ENCODE results near the gene AP1AR.
A peak's percentile ranks its signal among the peaks of the same experiment; 100 is the strongest.

AP1AR gene

DNA sequence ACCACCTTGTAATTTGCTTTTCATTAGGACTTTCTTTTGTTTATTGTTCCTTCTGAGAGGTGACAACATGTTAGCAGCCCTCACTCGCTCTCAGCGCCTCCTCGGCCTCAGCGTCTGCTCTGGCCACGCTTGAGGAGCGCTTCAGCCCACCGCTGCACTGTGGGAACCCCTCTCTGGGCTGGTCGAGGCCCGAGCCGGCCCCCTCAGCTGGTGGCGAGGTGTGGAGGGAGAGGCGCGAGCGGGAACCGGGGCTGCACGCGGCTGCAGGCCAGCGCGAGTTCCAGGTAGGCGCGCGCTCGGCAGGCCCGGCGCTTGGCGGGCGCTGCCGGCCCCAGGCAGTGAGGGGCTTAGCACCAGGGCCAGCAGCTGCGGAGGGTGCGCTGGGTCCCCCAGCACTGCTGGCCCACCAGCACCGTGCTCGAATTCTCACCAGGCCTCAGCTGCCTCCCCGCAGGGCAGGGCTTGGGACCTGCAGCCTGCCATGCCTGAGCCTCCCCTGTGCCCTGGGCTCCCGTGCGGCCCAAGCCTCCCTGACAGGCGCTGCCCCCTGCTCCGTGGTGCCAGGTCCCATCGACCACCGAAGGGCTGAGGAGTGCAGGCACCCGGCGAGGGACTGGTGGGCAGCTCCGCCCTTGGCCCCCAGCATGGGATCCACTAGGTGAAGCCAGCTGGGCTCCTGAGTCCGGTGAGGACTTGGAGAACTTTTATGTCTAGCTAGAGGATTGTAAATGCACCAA lies 9.2 kb upstream of the AP1AR start:
- no peak for DNase-seq (ENCODE audit: low read depth in 2 of 2, low spot score in 1 of 2)

DNA sequence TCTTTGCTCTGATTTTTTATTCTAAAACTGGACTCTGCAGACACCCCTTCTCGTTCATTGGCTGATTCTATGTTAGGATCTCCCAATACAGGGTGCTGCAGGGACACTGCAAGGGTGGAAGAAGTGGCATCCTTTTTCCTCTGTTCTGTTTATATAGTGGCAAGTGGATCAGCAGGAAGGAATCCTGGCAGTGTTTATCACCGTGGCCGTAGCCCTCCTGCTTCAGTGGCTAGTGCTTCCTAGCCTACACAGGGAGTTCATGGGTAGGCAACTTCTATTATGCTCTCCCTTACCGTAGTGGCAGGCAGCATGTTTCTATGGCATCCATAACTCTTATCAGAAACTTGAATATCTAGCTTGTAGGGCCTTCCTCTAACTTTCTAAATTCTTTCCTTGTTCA lies 6.4 kb upstream of the AP1AR start:
- DNase-seq (ENCODE audit: low read depth in 2 of 2, low spot score in 1 of 2): no peak

DNA sequence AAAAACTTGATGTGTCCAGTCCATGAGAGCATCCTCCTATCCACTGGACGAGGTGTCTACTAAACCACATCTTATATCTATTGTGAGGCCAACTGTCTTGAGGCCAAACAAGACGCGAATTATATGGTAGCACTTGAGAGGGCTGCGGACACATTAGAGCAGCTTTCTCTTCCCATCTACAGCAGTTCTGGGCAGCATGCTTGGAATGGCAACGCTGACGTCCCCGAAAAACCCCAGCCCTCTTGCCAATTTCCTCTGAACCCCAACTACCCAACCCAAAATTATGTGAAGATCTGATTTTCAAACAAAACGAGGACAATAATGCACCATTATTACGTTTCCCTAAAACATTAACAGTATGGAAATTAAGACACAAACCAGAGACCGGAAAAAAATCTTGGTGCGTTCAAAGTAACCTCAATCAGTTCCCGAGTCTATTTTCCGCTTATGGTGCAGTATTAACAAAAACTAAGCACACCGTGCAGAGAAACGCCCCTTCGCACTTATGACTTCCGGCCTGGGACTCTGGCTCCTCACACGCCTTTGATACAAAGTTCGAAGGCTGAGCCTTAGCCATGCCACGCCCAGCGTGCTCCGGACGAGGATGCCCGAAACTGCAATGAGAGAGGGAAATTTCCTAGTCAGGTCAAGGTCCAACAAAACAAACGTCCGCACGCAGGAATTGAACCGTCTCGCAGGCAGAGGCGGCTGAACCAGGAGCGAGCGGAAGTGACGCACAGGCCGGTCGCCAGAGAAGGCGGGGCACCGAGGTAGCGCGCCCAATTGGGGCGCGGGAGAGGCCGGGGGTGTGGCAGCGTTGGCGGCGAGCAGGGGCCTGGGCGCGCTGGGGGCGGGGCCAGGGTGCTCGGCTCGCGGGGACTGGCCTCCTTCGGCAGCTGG lies 458 bp upstream of the AP1AR start:
- DNase-seq (ENCODE audit: low read depth in 2 of 2, low spot score in 1 of 2): peak; percentile 91 to 92

DNA sequence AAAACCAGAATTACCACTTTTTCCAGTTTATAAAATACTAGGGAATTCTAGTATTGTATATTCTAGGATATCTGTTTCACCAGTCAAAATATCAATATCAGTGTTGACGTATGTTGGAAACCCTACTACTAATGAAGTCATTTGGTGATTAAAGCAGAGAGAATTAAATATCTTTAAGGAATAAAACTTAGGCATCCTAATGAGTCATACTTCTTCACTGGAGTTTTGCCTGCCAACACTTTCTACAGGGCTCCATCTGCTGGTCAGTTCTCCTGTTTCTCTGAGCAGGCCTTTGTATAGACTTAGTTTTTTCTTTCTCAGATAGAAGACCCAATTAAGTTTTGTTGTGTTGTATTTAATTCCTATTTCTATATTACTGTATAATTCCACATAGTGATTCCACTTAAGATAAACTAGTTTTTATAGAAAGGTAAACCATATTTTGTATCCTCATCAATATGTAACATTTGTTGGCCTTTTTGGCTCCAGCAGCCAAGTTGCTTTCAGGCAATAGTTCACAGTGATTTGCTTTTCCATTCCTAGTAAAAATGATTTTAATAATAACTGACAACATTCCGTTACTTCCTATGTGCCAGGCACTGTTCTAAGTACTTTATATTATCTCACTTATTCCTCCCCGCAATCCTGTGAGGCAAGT lies 3.5 kb downstream of the AP1AR start:
- peak in 1 of 2 donors; percentile 4 for DNase-seq (ENCODE audit: low read depth in 2 of 2, low spot score in 1 of 2)

DNA sequence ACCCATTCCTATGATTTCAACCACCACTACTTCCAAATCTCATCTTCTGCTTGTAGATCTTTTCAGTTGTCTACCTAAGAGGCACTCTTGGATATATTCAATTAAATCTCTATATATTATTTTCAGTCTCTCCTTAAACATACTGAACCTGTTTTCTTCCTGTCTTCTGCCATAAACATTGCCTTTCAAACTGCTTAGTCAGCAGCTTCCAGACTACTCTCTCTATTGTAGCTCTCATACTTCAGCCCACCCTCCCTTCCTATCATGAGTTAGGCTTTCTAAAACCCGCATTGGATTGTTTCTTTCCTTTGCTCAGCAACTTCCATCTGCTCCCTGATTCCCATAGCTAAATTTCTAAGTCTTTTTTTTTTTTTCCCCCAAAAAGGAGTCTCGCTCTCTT lies 4.5 kb downstream of the AP1AR start:
- no peak for DNase-seq (ENCODE audit: low read depth in 2 of 2, low spot score in 1 of 2)

DNA sequence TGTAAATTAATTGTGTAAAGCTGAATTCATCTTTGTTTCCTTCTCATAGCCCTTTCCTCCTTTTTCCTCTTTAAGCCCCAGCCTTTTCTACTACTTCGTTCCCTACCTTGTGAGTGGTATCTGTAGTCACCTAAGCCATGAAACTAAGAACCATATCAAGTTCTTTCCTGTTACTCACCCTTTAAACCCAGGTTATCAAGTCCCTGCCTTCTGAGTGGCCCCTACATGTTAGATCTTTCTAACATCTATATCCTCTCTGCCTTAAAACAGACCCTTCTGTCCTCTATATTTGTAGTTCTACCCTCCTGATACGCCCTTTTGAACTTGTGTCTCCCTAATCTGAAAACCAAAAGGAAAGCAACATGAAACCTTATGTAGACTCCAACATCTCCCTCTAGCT lies 7.2 kb downstream of the AP1AR start:
- no peak for DNase-seq (ENCODE audit: low read depth in 2 of 2, low spot score in 1 of 2)

DNA sequence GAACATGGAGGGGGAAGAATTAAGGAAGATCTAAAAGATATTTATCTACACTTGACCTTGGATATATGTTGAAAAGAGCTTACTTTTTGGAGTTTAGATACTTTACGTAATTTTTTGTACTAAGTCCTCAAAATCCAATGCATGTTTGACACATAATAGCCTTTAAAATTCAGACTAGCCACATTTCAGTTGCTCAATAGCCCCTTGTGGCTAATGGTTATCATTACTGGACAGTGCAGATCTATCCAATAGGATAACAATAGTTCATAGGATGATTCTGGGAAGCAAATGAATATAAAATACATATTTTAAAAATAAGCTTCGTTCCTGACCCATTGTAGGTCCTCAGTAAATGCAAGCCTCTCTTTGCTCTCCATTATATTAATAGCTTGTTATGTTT lies 13.8 kb downstream of the AP1AR start:
- DNase-seq (ENCODE audit: low read depth in 2 of 2, low spot score in 1 of 2): no peak

DNA sequence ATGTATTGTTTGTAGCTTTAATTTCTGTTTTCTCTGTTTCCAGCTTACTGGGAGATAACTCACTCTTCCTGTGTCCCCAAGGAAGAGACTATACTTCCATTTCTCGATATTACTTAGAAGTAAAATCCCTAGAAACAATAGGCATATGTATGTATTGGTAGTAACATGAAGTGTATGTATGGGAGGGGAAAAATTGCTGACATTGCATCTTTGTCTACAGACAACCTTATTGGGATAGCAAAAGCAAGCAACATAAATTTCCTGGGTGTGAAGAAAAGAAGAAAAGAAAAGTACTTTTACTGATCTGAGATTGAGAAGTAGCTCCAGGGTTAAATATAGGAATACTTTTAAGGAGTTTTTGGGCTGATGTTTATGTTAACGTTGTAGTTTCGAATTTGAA lies 15.4 kb downstream of the AP1AR start:
- no peak for DNase-seq (ENCODE audit: low read depth in 2 of 2, low spot score in 1 of 2)

DNA sequence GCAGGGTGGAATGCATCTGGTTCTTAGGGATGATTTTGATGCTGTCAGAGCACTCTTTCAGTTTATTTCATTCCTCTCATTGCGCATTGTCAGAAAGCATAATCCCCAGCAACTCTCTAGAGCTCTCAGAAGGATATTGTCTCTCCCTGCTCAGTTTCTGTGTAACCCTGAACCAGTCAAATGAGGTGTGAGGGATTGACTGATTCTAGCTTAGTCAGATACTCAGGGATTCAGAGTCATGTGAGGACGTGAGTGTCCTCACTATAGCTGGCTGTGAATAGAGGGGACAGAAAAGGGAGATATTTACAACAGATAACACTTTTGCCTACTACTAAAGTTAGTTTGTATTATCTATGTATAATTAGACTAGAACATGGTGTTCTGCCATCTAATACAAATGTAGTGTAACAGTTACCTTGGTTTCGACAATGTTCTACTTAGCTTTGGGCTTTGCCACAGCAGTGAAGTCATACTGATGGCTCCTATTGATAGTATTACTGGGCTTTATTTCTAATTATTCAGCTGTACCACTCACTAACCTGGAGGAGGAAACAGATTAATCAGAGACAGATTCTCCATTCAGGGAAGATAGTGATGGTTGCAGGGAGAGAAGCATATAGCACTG lies 19.5 kb downstream of the AP1AR start:
- DNase-seq (ENCODE audit: low read depth in 2 of 2, low spot score in 1 of 2): no peak

DNA sequence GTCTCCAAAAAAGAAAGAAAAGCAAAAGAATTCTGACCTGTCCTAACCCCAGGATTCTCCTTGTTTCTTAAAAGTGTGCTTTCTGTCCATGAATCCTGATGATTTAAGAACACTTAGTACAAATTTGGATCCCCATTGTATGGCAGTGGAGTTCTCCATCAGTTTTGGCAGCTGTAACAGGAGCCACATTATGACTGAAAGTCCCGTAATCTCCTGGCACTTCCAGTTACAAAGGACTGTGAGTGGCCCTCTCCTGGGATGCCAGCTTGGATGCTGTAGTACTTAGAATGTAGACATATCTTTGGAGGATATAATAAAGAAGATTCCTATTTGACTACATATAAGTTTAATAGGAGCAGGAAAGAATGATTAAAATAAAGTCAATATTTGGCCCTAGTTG lies 20.6 kb downstream of the AP1AR start:
- no peak for DNase-seq (ENCODE audit: low read depth in 2 of 2, low spot score in 1 of 2)

DNA sequence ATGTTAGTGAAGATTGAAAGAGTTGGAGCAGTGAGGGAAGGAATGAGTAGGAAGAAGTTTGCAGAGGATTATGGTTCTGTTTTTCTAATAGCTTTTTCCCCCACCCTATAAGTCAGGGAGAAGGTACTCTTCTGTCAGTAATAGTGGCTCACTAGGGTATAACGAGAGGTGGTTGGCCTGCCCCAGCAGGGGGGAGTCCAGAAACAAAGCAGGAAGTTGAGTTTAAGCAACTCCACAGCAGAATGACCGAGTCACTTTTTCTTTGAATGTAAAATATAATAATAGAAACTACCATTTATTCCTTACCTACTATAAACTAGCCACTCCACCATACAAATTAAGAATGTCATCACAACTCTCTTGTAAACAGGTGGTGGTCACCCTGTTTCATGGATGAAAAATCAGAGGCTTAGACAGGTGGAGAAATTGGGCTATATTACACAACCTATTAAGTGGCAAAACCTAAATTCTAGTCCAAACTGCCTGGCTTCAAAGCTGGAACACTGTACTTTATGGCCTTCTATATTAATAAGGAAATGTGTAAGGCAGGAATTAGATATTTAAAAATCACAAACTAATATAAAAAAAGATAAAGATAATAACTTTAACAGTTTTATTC lies 21.9 kb downstream of the AP1AR start:
- no peak for DNase-seq (ENCODE audit: low read depth in 2 of 2, low spot score in 1 of 2)

DNA sequence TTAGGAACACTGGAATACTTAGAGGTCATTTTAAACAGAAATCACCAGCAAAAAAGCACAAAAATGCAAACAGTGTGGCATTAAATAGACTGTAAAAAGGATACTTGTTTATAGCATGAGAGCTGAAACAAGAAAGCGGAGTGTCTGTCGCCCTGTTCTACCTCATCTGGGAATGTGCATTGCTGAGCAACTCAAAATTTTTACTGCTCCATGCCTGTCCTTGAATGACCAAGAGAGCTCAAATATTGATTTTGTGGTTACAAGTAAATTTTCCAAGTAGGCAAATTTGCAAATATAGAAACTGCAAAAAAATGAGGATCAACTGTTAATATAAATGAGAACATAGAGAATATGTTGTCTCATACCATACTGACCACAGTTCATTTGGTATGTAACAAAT lies 25.5 kb downstream of the AP1AR start:
- no peak for DNase-seq (ENCODE audit: low read depth in 2 of 2, low spot score in 1 of 2)

DNA sequence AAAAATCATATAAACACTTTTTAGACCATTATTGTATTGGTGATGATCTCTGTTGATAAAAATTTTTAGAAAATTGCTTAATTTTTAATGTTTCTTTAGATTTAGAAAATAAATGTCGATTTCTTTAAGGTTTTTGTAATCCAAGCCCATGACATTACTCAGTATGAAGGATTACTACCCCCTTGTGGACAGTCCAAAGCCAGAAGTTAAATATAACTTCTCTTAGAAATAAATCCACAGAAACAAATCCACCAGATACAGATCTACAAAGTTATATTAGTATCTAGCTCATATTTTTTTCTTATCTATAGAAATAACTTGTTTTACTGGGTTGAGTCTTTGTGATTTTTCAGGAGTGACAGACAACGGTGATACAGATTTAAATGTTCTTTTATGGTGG lies 35.2 kb downstream of the AP1AR start:
- DNase-seq (ENCODE audit: low read depth in 2 of 2, low spot score in 1 of 2): no peak

DNA sequence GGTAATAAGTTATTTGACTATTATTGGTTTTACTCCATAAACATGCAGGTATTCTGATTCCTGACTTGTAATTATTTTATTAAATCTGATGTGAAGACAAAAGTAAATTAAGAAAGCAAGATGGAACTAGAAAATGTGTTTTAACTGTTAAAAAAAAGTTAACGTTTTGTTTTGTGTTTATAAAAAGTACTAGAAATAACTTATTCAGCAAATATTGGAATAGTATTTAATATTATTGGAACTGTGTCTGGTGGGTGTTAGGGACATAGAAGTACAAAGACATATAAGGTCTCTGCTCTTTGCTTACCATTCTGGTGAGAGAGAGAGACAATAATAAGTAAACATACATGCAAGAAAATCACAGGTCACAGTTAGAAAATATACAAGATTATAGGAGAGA lies 38.5 kb downstream of the AP1AR start:
- DNase-seq (ENCODE audit: low read depth in 2 of 2, low spot score in 1 of 2): no peak

DNA sequence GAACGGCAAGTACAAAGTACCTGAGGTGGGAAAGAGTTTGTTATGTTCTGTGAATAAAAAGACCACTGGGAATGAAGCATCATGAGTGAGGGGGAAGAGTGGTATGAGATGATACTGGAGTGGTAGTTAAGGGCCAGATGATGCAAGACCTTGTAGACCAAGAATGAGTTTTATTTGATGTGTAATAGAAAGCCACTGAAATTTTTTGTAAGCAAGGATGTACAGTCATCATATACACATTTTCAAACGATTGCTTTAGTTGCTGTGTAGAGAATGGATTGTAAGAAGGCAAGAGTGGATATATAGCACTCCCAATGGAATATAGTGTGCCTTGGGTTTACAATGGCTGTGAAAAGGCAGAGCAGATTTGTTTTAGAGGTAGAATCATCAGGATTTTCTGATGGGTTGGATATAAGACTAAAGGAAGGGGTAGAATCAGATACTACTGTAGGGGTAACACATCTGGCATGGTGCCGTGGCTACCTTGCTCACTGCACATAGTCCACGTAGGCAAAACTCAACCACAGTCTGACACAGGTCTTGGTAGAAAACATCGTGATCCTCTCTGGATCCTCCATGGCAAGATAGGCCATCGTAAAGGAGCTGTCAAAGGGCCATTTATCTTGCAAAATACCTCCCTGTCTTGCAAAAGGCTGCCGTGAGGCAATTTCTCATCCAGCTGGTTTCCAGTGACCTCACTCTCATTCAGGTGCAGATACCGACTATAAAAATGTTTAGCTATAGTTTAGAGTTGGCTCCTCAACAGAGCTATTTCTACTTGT lies 39.2 kb downstream of the AP1AR start:
- DNase-seq (ENCODE audit: low read depth in 2 of 2, low spot score in 1 of 2): no peak

DNA sequence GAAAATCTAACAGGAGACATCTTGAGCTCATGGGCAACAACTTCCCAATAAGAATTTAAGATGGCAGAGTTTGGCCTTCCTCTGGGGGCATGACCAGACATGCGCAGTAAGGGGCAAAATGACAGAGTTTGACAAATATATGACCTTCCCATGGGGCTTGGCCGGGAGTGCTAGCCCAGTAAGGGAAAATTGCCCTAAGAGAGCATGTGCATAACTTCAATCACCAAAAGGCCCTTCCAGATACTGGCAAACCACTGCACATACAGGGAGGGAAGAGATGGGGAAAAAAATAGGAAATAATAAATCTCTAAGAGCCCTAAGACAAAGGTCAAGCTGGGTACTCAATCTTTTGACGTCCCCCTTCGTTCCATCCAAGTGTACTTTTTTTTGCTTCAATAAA lies 40.7 kb downstream of the AP1AR start:
- no peak for DNase-seq (ENCODE audit: low read depth in 2 of 2, low spot score in 1 of 2)

DNA sequence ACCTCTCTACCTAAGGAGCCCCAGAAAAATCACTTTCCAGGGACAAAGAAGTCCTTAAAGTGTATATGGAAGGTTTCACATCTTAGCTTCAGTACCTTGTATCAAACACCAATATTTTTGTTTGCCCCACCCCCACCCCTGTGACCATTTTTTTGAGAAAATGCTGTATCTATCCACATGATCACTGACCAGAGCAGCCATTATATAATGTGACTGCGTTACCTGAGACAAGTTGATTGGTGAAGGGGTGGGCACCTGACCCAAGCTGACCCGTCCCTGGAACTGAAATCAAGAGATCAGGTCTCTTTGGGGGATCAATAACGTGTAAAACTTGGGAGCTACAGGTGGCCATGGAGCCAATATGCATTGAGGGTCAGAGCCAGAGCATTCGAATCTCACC lies 43.4 kb downstream of the AP1AR start:
- DNase-seq (ENCODE audit: low read depth in 2 of 2, low spot score in 1 of 2): no peak

DNA sequence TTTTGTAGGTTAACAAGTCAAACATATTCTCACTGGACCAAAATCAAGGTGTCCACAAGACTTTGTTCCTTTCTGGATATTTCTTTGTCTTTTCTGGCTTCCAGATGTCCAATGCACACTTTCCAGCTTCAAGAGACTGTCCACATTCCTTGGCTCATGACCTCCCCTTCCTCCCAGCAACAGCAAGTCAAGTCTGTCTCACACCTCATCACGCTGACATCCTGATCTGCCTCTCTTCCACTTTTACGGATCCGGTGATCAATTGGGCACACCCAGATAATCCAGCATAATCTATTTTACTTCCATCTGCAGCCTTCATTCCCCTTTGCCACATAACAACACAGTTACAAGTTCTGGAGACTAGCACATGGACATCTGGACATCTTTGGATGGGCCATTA lies 44.5 kb downstream of the AP1AR start:
- no peak for DNase-seq (ENCODE audit: low read depth in 2 of 2, low spot score in 1 of 2)

DNA sequence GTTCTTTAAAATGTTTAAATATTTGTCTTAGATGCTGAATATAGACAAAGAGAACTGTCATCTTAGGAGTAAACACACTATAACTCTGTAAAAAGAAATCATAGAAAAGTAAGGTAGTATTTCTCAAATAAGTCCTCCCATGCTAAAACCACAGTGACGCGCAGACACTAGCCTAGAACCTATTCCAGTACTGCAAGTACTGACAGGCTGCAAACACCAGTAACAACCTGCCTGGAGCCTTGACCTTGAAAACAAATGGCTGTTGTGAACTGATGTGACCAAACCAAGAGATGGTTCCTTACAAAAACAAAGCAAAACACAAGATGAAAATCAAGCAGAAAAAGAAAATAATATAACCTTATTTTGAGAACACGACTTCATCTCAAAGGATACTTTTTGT lies 45.6 kb downstream of the AP1AR start:
- no peak for DNase-seq (ENCODE audit: low read depth in 2 of 2, low spot score in 1 of 2)

DNA sequence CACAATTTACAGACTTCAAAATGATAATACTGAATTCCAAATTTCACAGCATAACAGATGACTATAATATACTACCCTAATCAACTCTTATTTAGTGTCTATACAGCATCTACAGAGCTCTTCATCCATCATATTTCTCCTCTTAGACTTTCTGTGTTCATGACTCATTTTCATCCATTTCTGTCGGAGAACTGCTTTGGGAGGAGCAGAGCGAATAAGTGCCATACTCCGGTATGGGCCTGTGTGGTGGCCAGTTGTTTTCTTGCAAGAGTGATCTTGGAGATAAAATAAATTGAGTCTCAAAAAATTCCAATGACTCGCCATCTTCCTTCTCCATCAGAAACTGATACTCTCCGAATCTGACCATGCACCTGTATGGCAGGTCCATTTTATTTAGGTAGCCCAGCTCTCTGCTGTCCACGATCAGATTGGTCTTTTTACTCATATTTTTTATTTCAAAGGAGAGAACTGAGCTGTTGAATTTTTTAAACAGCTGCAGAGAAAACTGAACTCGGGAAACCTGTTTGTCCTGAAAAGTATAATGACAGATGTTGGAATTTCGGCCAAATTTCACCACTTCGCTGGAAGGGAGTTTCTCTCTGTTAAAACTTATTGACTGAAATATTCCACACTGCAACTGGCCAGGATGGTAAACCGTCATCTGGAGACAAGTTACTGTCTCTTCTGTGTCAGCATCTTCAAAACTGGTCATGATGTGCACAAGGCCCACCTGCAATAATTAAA lies 46.3 kb downstream of the AP1AR start:
- DNase-seq (ENCODE audit: low read depth in 2 of 2, low spot score in 1 of 2): no peak
